Measurements from ENCODE around the gene NSD1.
A peak's percentile ranks its signal among the peaks of the same experiment; 100 is the strongest.
"Not testable (repeated sequence)": the region's sequence is repeated elsewhere in the genome, so short reads cannot be mapped to it uniquely, and the experiment has no call there.

Gene NSD1

DNA sequence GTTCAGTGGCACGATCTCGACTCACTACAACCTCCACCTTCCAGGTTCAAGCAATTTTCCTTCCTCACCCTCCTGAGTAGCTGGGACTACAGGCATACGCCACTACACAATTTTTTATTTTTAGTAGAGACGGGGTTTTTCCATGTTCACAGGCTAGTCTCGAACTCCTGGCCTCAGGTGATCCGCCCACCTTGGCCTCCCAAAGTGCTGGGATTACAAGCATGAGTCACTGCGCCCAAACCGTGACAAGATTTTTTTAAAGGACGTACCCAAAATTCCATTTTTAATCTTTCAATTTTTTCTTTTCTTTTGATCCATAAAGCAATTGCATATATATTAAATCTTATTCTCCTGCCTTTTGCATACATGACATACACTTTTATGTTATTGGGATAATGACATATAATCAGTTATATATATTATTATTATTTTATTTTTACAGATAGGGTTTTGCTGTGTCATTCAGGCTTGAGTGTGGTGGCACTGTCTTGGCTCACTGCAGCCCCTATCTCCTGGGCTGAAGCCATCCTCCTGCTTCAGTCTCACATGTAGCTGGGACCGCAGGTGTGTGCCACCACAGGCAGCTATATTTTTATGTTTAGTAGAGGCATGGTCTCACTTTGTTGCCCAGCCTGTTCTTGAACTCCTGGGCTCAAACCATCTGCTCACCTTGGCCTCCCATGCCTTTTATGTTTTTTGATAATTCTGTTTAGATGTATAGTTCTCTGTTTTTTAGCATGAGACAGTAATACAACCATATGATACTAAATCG is 98.1 kb downstream of the NSD1 start:
- DNase-seq (ENCODE audit: low read depth): no peak

DNA sequence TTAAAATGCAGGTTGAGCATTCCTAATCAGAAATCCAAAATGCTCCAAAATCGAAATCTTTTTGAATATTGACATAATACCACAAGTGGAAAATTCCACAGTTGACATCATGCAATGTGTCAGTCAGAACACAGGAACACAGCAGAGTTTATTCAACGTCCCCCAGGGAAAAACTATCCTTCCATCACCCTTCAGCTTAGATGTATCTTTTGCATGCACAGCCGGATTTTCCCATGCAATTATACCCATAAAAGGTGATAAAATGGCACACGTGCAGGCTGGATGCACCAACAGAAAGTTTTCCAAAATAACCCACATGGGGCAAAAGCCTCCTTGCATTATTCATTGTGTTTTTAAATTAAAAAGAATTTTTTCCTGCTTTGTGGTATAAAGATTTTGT is 98.8 kb downstream of the NSD1 start:
- DNase-seq (ENCODE audit: low read depth): peak; percentile 12

DNA sequence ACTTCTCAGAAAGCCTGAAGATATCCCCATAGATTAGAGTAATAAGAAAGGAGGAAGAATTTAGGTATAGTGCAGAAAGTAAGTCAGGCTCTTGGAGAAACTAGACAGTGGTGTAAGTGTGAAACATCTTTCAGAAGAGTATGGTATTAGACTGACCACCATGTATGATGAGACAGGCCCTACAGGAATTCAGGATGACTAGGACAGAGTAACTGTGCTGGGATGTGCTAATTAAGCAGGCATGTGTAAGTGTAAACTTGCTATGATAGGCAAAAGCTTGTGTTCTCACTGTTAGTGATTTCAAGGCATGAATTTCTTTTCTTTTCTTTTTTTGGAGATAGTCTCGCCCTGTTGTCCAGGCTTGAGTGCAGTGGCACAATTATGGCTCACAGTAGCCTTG is 99.2 kb downstream of the NSD1 start:
- peak; percentile 77 for DNase-seq (ENCODE audit: low read depth)

DNA sequence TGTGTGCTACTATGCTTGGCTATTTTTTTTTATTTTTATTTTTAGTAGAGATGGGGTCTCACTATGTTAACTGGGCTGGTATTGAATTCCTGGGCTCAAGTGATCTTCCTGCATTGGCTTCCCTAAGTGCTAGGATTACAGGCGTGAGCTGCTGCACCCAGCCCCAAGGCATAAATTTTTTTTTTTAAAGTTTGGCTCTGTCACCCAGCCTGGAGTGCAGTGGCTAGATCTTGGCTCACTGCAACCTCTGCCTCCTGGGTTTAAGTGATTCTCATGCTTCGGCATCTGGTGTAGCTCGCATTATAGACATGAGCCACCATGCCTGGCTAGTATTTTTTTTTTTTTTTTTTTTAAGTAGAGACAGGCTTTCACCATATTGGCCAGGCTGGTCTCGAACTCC is 99.6 kb downstream of the NSD1 start:
- DNase-seq (ENCODE audit: low read depth): peak; percentile 62

DNA sequence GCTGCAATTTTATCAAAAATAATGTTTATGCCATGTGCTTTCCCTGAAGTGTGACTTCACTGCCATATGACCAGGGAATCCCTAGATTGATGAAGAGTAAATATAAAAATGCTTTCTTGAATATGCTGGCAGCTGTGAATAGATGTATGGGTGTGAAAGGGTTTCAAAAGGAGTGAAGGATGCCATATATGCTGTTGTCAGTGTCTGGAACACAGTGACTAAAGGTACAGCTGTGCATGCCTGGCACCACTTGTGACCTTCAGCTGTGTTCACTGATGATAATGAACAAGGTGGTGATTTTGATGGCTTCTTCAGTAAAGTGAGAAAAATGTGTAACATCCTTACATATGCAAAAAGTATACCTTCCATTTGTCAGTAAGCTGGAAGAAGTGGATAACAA is 100.2 kb downstream of the NSD1 start:
- no peak for DNase-seq (ENCODE audit: low read depth)

DNA sequence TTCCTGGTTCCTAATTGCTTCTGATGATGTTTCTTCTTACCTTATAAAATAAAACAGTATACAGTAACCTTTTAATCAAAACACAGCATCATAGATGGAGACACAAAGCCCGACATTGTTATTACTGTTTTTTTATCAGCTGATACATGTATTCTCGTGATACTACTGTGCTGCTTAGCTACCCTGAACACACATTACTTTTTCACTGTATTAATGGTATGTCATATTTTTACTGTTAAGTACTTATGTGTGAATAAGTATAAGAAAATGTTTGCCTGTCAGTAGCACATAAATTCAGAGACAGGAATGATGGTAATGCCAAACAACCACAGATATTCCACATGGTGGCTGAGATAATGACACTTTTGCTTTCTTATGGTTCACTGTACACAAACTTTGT is 101.3 kb downstream of the NSD1 start:
- DNase-seq (ENCODE audit: low read depth): no peak

DNA sequence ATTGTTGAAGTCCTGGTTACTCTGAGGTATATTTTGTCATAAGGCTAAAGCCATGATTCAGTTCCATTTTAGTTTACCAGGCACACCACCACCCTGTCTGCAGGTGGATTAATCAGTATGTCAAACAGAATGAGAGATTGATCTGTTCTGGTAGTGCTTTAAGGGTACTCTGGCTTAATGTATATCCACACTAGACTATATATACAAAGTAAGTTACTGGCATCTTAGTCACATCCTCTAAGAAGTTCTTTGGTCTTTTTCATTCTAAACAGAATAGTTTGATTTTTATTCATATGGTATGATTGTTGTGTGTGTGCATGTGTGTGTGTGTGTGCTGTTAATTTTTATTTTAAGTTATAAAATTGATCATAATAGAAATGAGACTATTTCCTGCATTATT is 108.2 kb downstream of the NSD1 start:
- DNase-seq (ENCODE audit: low read depth): peak; percentile 74

DNA sequence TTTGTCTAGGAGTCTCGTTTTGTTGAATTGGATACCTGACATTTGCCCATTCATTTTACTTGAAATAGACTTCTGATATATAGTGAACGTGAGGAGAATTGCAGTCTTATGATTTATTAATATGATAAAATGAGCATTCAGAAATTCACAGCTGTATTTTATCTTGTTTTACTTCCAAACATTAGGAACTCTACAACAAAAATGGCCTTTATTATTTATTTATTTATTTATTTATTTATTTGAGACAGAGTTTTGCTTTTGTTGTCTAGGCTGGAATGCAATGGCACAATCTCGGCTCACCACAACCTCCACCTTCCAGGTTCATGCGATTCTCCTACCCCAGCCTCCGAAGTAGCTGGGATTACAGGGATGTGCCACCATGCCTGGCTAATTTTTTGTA is 108.7 kb downstream of the NSD1 start:
- DNase-seq (ENCODE audit: low read depth): no peak

DNA sequence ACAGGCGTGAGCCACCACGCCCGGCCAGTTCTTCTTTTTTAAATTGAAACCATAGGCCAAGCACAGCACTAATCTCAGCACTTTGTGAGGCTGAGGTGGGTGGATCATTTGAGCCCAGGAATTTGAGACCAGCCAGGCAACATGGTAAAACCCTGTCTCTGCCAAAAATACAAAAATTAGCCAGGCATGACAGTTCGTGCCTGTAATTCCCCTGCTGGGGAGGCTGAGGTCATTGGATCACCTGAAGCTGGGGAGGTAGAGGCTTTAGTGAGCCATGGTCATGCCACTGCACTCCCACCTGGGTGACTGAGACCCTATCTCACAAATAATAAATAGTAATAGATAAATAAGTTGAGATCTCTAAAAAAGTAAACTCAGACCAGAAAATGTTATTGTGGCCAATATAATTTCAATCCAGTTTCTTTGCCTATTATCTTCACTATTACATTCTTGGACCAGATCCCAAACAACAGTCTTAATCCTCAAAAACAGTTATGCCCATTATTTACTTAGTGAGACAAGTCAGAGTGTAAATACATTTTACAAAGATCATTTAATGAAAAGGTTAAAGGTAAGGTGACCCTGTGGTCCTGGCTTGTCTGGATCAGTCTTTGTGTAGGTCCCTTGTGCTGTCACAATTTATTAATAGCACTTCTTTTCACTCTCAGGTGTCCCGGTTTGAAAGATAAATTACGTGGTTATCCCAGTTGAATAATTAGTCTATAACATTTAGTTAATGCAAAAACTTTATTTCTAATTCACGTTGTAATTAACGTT is 116.4 kb downstream of the NSD1 start:
- DNase-seq (ENCODE audit: low read depth): no peak

DNA sequence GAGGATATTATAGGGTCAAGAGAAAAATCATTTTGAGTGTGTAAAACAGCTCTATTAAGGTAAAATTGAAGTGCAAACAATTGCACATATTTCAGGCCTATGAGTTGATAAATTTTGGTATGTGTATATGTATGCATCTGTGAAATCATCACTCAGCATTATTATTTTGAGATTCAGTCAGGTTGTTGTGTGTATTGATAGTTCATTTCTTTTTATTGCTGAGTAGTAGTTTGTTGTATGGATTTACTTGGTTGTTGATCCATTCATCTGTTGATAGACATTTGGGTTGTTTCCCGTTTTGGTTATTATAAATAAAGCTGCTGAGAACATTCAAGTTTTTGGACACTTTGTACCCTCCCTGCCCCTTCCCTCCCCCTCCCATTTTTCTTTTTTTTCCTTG is 119.7 kb downstream of the NSD1 start:
- no peak for DNase-seq (ENCODE audit: low read depth)

DNA sequence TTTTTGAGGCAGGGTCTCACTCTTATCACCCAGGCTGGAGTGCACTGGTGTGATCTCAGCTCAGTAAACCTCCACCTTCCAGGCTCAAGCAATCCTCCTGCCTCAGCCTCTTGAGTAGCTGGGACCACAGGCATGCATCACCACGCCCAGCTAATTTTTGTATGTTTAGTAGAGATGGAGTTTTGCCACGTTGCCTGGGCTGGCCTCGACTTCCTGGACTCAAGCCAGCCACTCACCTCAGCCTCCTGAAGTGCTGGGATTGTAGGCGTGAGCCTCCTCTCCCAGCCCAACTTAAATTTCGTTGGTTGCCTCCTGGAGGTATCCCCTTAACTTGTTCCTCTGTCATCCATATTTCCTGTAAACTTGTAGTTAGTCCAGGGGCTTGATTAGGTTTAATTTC is 122.7 kb downstream of the NSD1 start:
- peak; percentile 22 for DNase-seq (ENCODE audit: low read depth)

DNA sequence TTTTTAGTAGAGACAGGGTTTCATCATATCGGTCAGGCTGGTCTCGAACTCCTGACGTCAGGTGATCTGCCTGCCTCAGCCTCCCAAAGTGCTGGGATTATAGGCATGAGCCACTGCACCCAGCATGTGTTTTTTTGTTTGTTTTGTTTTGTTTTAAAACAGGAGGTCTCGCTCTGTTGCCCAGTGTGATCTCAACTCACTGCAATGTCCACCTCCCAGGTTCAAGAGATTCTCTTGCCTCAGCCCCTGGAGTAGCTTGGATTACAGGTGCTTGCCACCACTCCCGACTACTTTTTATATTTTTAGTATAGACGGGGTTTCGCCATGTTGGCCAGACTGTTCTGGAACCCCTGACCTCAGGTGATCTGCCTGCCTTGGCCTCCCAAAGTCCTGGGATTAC is 125.1 kb downstream of the NSD1 start:
- DNase-seq (ENCODE audit: low read depth): not testable (repeated sequence)

DNA sequence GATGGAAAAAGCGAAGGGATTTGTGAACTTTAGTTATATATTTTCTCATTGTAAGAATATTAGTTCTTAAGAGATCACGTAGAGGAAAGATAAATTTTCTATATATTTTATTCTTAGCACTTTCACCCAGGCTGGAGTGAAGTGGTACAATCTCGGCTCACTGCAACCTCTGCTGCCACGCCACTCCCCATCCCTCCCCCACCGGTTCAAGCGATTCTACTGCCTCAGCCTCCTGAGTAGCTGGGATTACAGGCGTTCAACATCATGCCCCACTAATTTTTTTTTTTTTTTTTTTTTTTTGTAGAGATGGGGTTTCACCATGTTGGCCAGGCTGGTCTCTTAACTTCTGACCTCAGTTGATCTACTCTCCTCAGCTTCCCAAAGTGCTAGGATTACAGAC is 127.4 kb downstream of the NSD1 start:
- no peak for DNase-seq (ENCODE audit: low read depth)

DNA sequence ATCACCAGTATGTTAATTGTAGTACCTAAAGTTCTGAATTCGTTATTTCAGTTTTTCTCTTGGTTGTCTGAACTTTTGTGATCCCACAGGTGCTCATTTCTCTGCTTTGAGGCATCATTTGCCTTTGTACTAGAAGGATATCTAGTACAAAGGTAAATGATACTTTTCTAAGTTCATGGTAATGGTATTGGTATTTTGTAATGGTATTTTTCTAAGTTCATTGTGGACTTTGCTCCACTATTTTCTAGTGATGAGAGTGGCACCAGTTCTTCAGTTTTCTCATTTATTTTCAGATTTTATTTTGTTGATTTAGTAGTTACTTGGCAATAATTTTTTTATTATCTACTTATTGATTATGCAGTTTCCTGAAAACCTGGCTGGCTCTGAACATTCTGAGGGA is 127.9 kb downstream of the NSD1 start:
- no peak for DNase-seq (ENCODE audit: low read depth)

DNA sequence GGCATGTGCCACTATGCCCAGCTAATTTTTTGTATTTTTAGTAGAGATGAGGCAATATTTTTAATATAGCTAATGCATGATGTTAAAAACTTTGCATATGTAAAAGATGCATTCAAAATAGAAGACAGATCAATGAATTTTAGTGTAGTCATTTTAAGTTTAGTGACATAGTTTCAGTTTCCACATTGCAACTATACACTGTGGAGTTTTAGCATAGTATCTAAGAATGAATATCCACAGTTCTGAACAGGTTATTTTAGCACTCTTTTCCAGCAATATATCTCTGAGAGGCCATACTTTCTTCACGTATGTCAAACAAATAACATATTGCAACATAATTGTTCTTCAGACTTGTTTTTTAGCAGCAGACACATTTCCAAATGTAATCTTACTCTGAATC is 130.6 kb downstream of the NSD1 start:
- DNase-seq (ENCODE audit: low read depth): no peak

DNA sequence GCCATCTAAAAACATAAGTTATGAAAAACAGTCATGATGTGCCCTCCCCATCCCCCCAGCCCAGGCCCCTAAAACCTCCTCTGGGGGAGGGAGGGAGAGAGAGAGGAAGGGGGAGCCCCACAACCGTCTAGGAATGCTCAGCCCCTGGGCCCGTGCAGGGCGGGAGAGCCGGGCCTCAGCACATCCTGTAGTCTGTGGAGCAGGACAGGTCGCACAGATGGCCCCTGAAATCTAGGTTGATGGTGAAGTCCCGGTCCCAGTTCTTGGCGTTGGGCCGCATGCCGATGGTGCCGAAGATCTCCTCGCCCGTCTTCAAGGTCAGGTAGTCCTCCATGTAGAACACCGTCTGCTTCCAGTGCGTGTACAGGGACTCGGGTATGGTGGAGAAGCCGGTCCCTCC is 131.8 kb downstream of the NSD1 start:
- no peak for DNase-seq (ENCODE audit: low read depth)

DNA sequence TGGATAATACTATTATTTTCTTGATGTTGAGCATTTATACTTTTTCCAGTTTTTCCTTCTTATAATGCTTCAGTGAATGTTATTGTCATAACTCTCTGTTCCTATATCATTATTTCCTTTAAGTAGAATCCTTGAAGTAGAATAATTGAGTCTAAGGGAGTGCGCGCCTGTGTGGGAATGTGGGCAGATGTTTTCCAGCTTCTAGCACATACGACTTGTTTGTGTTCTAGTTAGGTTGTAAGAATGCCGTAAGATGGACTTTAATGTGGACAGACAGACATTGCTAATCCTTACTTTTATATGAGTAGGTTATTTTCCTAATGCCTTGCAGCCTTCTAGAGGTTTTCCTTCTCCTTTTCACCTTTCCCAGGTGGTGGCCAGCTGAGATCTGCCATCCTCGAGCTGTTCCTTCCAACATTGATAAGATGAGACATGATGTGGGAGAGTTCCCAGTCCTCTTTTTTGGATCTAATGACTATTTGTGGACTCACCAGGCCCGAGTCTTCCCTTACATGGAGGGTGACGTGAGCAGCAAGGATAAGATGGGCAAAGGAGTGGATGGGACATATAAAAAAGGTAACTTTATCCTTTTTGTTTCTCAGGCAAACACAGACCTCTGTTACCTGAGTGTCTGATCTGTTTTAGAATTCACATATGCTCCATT is 135.8 kb downstream of the NSD1 start:
- no peak for DNase-seq (ENCODE audit: low read depth)

DNA sequence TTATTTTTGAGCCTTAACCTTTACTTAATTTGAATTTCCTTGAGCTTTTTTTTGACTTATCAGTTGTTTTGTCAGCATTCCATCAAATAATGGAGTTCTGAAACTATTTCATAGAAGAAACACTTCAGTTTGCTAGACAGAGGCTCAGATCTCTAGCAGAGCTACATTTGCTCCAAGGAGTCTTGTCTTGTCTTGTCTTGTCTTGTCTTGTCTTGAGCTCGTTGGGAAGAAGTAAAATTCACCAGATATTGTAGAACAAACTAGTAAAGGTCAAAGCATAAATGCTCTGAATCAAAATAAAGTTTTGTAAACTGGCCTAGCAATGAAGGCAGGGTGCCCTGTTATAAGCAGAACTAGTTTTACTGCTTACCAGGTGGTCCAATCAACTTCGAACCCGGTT is 136.4 kb downstream of the NSD1 start:
- DNase-seq (ENCODE audit: low read depth): no peak

DNA sequence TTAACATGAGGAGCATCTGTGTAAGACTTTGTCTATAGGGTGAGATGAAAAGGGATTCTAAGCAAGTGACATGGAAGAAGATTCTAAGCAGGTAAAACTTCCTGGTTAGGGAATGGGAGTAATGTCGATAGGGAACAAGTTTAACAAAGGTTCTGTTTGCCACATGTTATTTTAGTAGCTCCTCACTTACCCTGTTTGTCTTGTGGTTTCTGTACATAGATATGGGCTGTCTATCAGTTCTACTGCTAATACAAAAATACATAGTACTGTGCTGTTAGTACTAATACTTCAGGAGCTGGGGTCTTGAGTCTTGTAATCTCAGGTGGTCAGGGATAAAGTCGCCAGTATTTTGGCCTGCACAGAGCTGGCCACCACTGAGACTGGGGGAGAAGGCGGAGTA is 137.1 kb downstream of the NSD1 start:
- DNase-seq (ENCODE audit: low read depth): no peak

DNA sequence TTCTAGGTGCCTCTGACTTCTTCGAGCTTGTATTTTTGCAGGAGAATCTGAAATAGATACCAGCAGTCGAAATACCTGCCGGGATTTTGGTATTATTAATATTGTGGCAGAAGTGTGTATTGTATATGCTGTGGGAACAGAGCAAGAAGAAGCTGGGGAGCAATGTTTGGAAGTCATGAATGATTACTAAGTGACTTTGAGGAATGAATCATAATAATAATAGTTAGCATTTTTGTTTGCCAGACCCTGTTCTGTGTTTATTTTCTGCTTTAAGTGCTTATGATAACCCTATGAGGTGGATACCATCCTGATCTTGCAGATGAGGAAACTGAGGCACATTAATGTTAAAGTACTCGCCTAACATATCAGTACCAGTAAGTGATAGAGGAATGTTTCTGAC is 137.5 kb downstream of the NSD1 start:
- peak; percentile 26 for DNase-seq (ENCODE audit: low read depth)

DNA sequence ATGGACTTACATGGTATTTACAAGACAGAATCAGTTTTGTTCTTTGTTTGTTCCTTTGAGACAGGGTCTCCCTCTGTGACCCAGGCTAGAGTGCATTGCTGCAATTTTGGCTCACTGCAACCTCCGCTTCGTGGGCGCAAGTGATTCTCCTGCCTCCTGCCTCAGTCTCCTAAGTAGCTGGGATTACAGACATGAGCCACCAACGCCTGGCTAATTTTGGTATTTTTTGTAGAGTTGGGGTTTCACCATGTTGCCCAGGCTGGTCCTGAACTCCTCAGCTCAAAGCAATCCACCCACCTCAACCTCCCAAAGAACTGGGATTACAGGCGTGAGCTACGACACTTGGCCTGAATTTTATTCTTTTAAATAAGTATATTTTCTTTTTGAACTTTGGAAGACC is 142.3 kb downstream of the NSD1 start:
- no peak for DNase-seq (ENCODE audit: low read depth)

DNA sequence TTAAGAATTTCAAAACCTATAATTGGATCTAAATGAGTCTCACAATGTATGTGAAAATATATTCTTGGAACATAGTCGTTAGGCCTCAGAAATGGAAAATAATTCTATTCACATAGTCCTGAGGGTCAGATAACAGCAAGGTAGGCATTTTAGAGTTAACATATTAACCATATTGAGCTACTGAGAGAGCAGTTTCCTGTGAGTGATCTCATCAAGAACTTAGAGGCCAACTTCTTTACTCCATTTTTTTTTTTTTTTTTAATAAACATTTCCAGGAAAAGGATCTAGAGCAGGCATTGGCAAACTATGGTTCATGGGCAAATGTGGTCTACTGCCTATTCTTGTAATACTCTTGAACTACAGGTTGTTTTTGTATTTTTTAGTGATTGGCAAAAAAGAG is 143.3 kb downstream of the NSD1 start:
- no peak for DNase-seq (ENCODE audit: low read depth)

DNA sequence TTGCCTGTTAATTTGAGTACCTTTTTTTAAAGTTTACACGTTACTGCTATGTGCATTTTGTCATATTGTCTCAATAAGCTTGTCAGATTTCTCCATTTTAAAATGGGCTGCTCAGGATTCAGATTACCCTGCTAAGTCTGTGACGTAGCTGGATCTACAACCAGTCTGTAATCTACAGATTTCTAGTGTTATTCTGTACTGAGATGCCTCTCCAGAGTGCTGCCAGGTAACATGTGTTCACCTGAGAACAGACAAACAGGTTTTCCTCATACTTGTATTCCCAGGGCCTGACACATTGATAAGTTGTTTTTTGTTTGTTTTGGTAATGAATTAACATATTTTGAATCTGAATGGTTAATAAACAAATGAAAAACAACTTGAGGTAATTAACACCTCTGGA is 154.6 kb downstream of the NSD1 start:
- DNase-seq (ENCODE audit: low read depth): no peak
